K562 (cell line): ENCODE measurements around the gene PCDHA9. TPM values are rescaled to one million over a fixed set of nuclear protein-coding genes. Genes with fewer than 3 reads are reported as not detected.

ENCODE experiments used
- ATAC-seq: fragments of 200-7000 bp; cut with Tn5 transposase; 3 replicates; pipeline ENCODE4 v1.9.1; 2020; ENCODE audit warnings: moderate library complexity
- BruUV-seq: library from RNA; stranded (reverse); fragments of 400-500 nt; replicated peaks from 2 replicates; lab custom pipeline; 2021; lab: Mats Ljungman, UMichigan
- CTCF ChIA-PET: fragments of 300-600 bp; formaldehyde crosslinking; extraction: SDS; loops from one replicate; lab custom pipeline; 2021; ENCODE audit warnings: low intra/inter-chr PET ratio; lab: Yijun Ruan, JAX
- POLR2A ChIA-PET: fragments of 300-600, 350-650 bp; sonication (Branson Sonifier 250); formaldehyde crosslinking; extraction: SDS; loops from one replicate; lab custom pipeline; 2021; ENCODE audit warnings: antibody characterized with exemption, inconsistent platforms; lab: Yijun Ruan, JAX
- DNase-seq, 4 experiments: peaks; one replicate each; pipeline versions ENCODE4 v3.0.0 to v3.0.0-alpha.2; 2011 to 2018; ENCODE audit warnings: low spot score in 3 of 4, mixed read lengths in 3 of 4; ENCODE audit errors: extremely low read depth in 1 of 4
- FAIRE-seq: peaks from 2 replicates; lab custom pipeline; 2011; peaks lifted over from hg19 to GRCh38; lab: Jason Lieb, UNC
- H2AFZ ChIP-seq: 2 replicates; pipeline ENCODE4 v1.6.0; 2011; ENCODE audit warnings: low read depth, low read length, control low read depth, inconsistent platforms
- H3K27ac ChIP-seq: fragments of 200-600 bp; 3 replicates; pipeline ENCODE4 v1.8.0; 2011; ENCODE audit warnings: low read depth, mild to moderate bottlenecking, control low read depth, inconsistent platforms, low read length, moderate library complexity, mixed read lengths; ENCODE audit errors: extremely low read depth
- H3K27me3 ChIP-seq, 2 experiments: fragments of 300-600 bp in 1 of 2; 2 replicates in 1 of 2; 3 replicates in 1 of 2; pipeline versions ENCODE4 v1.6.0 to v1.8.0; 2011; ENCODE audit warnings: inconsistent platforms in 2 of 2, low read length in 2 of 2, mild to moderate bottlenecking in 1 of 2, mixed read lengths in 1 of 2, moderate library complexity in 1 of 2; ENCODE audit not compliant: control insufficient read depth in 2 of 2, insufficient read depth in 2 of 2
- H3K36me3 ChIP-seq: fragments of 300-600 bp; 3 replicates; pipeline ENCODE4 v1.8.0; 2011; ENCODE audit warnings: mild to moderate bottlenecking, low read length, inconsistent platforms; ENCODE audit not compliant: control insufficient read depth, insufficient read depth
- H3K4me1 ChIP-seq, 2 experiments: fragments of 200-600 bp in 1 of 2; replicated peaks in 1 of 2; 2 replicates in 1 of 2; 3 replicates in 1 of 2; pipeline versions ENCODE4 v1.5.1 to v1.8.0; 2011; ENCODE audit warnings: inconsistent platforms in 2 of 2, low read length in 2 of 2, mild to moderate bottlenecking in 1 of 2, mixed read lengths in 1 of 2, moderate library complexity in 1 of 2; ENCODE audit not compliant: control insufficient read depth in 2 of 2, insufficient read depth in 2 of 2
- H3K4me2 ChIP-seq: 2 replicates; pipeline ENCODE4 v1.6.1; 2011; ENCODE audit warnings: low read length, control low read depth, inconsistent platforms, mixed read lengths; ENCODE audit not compliant: insufficient read depth
- H3K4me3 ChIP-seq: fragments of 200-600 bp; sonication (generic), shearing (Covaris generic); 2 replicates; pipeline ENCODE4 v1.5.1; 2016; ENCODE audit warnings: control low read depth, inconsistent platforms
- H3K79me2 ChIP-seq: fragments of 200-600 bp; 3 replicates; pipeline ENCODE4 v1.8.0; 2011; ENCODE audit warnings: low read length, inconsistent platforms; ENCODE audit not compliant: control insufficient read depth, insufficient read depth
- H3K9ac ChIP-seq, 2 experiments: 2 replicates each; pipeline versions ENCODE4 v1.6.0 to v1.6.1; 2011; ENCODE audit warnings: low read depth in 2 of 2, low read length in 2 of 2, control low read depth in 1 of 2, inconsistent platforms in 1 of 2, mild to moderate bottlenecking in 1 of 2, mixed read lengths in 1 of 2; ENCODE audit not compliant: insufficient read depth in 1 of 2
- H3K9me1 ChIP-seq: one replicate; pipeline ENCODE4 v1.6.0; 2011; ENCODE audit warnings: inconsistent platforms, mild to moderate bottlenecking, low read length, moderate library complexity; ENCODE audit not compliant: control insufficient read depth, insufficient read depth
- H3K9me3 ChIP-seq: replicated peaks from 2 replicates; pipeline ENCODE4 v1.5.1; 2011; ENCODE audit warnings: low read depth, low read length, inconsistent platforms; ENCODE audit not compliant: control insufficient read depth, insufficient read depth
- H4K20me1 ChIP-seq: replicated peaks from 2 replicates; pipeline ENCODE4 v1.6.1; 2011; ENCODE audit warnings: low read length, inconsistent platforms, mixed read lengths; ENCODE audit not compliant: control insufficient read depth, insufficient read depth
- ELF2 ChIP-seq: fragments of 250-450 bp; sonication (Bioruptor Pico); IDR thresholded peaks from 2 replicates; pipeline ENCODE4 v1.5.0; 2021; ENCODE audit warnings: mild to moderate bottlenecking
- ETV1 ChIP-seq: fragments of 450-650 bp; conservative IDR thresholded peaks from 2 replicates; pipeline ENCODE4 v1.6.1; 2016; ENCODE audit warnings: missing genetic modification characterization, control low read depth, low read depth, missing compliant biosample characterization
- FOXJ2 ChIP-seq: fragments of 200-800 bp; sonication (Bioruptor generic); IDR thresholded peaks from 2 replicates; pipeline ENCODE4 v1.6.1; 2016; ENCODE audit warnings: missing genetic modification characterization, missing compliant biosample characterization
- NFRKB ChIP-seq: fragments of 450-650 bp; IDR thresholded peaks from 2 replicates; pipeline ENCODE4 v1.6.1; 2016; ENCODE audit warnings: low read depth
- RNF2 ChIP-seq: sonication (generic); IDR thresholded peaks from 2 replicates; pipeline ENCODE4 v1.6.1; 2016
- WGBS: fragments of 100-300 bp; shearing (Covaris generic); methylation state at CpG from one replicate; pipeline ENCODE4 v1.1.6; 2016; ENCODE audit warnings: low coverage, mixed read lengths; ENCODE audit not compliant: insufficient coverage; ENCODE audit errors: missing lambda C conversion rate; 5-methylcytosine and 5-hydroxymethylcytosine counted together
- in situ Hi-C: fragments of 300-500 bp; cut with MboI; formaldehyde crosslinking; loops from 4 replicates; pipeline ENCODE4 v1.15.0; 2018; ENCODE audit warnings: inconsistent platforms, mixed read lengths
- intact Hi-C: fragments of 100-400 bp; cut with micrococcal nuclease; formaldehyde crosslinking; loops from 2 replicates; pipeline ENCODE4 v1.14.2; 2022
- polyA plus RNA-seq, 8 experiments: library from polyadenylated mRNA; depleted of rRNA in 4 of 8; stranded (reverse) in 5 of 8; unstranded in 3 of 8; fragments of >200 nt; fragmentation: Nextera tagmentation in 2 of 8; fragmentation: Illumina TruSeq in 1 of 8; extraction: Ambion mirVana in 2 of 8; extraction: Trizol in 1 of 8; gene quantifications; 2 replicates each; pipeline versions ENCODE4 v1.2.1 to v1.2.3, GENCODE V29; 2011 to 2014; ENCODE audit warnings: inconsistent platforms in 1 of 8, missing spikeins in 1 of 8
- total RNA-seq, 7 experiments: library from RNA; depleted of rRNA in 6 of 7; stranded (reverse); fragments of >200 nt in 6 of 7; fragmentation: Illumina TruSeq in 2 of 7; extraction: Trizol in 2 of 7; gene quantifications; 2 replicates each; pipeline versions ENCODE4 v1.2.1 to v1.2.3, GENCODE V29; 2011 to 2021; ENCODE audit warnings: low replicate concordance in 1 of 7
- TF ChIP-seq, protein P1 (sequence below): fragments of 150-350 bp; conservative IDR thresholded peaks from 2 replicates; pipeline ENCODE4 v1.6.1; 2014; ENCODE audit warnings: low read length
- TF ChIP-seq, protein P2 (sequence below): fragments of 450-650 bp; formaldehyde crosslinking; IDR thresholded peaks from 2 replicates; pipeline ENCODE4 v1.4.0; 2020; ENCODE audit warnings: mild to moderate bottlenecking, moderate library complexity
- TF ChIP-seq, protein P3 (sequence below), 3 experiments: IDR thresholded peaks in 2 of 3; conservative IDR thresholded peaks in 1 of 3; 2 replicates each; pipeline ENCODE4 v1.5.1; 2011 to 2012; ENCODE audit warnings: low read length in 3 of 3, mild to moderate bottlenecking in 3 of 3, control low read depth in 2 of 3, improper control_type of control experiment in 1 of 3, inconsistent platforms in 1 of 3, low read depth in 1 of 3, mixed read lengths in 1 of 3, moderate library complexity in 1 of 3; ENCODE audit not compliant: insufficient read depth in 2 of 3

Gene PCDHA9
- total and polyA plus RNA-seq, 9 of the 15 experiments (the other 6 are each of a cell fraction or from before 2014, with no cell fraction given) = not detected

DNA sequence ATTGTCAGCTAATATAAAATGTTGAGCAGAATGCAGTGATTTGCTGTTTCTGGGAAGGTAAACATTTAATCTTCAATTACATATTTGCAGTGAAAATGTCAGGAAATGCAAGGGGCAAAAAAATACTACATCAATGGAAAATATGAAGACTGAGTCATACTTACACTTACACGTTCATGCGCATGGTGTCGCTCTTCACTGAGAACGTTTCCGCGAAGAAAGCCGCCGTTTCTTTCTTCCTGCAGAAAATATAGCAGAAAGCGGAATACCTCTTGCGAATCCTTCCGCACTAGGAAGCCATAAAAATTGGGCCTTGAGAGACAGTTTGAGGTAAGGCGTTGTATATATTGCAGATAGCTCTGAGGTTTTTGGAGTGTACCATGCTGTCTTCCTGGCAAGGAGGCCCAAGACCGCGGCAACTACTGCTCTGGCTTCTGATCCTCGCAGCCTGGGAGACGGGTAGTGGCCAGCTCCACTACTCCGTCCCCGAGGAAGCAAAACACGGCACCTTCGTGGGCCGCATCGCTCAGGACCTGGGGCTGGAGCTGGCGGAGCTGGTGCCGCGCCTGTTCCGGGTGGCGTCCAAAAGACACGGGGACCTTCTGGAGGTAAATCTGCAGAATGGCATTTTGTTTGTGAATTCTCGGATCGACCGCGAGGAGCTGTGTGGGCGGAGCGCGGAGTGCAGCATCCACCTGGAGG lies 33.9 kb downstream of the PCDHA9 start, which contains the start of gene PCDHA13 (continued):
- TF ChIP-seq, protein P1, sequence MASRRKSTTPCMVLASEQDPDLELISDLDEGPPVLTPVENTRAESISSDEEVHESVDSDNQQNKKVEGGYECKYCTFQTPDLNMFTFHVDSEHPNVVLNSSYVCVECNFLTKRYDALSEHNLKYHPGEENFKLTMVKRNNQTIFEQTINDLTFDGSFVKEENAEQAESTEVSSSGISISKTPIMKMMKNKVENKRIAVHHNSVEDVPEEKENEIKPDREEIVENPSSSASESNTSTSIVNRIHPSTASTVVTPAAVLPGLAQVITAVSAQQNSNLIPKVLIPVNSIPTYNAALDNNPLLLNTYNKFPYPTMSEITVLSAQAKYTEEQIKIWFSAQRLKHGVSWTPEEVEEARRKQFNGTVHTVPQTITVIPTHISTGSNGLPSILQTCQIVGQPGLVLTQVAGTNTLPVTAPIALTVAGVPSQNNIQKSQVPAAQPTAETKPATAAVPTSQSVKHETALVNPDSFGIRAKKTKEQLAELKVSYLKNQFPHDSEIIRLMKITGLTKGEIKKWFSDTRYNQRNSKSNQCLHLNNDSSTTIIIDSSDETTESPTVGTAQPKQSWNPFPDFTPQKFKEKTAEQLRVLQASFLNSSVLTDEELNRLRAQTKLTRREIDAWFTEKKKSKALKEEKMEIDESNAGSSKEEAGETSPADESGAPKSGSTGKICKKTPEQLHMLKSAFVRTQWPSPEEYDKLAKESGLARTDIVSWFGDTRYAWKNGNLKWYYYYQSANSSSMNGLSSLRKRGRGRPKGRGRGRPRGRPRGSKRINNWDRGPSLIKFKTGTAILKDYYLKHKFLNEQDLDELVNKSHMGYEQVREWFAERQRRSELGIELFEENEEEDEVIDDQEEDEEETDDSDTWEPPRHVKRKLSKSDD = no peak
- TF ChIP-seq FOXJ2 = no peak
- TF ChIP-seq, protein P2, sequence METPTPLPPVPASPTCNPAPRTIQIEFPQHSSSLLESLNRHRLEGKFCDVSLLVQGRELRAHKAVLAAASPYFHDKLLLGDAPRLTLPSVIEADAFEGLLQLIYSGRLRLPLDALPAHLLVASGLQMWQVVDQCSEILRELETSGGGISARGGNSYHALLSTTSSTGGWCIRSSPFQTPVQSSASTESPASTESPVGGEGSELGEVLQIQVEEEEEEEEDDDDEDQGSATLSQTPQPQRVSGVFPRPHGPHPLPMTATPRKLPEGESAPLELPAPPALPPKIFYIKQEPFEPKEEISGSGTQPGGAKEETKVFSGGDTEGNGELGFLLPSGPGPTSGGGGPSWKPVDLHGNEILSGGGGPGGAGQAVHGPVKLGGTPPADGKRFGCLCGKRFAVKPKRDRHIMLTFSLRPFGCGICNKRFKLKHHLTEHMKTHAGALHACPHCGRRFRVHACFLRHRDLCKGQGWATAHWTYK (CRISPR knock-in tag) = no peak
- TF ChIP-seq, all 486 proteins: peak for 0

DNA sequence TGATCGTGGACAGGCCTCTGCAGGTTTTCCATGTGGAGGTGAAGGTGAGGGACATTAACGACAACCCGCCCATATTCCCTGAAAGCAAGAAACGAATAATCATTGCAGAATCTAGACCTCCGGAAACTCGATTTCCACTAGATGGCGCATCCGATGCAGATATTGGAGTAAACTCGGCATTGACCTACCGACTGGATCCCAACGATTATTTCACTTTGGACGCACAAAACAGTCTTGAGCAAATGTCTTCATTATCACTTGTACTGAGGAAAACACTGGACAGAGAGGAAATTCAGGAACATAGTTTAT lies 34.4 kb downstream of the PCDHA9 start:
- Histone ChIP-seq H3K9ac (no peak overlapping the region), H3K27me3 (no peaks in the 10 kb centered on the region), H3K4me3 (no peak overlapping the region), H3K9me1 (no peaks in the 10 kb centered on the region), H2AFZ (no peak overlapping the region), H3K36me3 (no peaks in the 10 kb centered on the region), H3K9me3 (0 out of 2 replicates have a peak, but pooled peaks cover 2% of the 10 kb centered on the region), H3K4me1 (no peaks in the 10 kb centered on the region; a peak in 1 of 5 replicates), H3K4me2 (no peak overlapping the region), H3K79me2 (no peaks in the 10 kb centered on the region), H4K20me1 (no peaks in the 10 kb centered on the region), H3K27ac (no peak overlapping the region)
- no peak for FAIRE-seq
- 8% methylated on average over 12 of the region's 12 CpGs for WGBS
- DNase-seq = no peak
- POLR2A ChIA-PET = no interaction called here
- ATAC-seq = no peak
- CTCF ChIA-PET = no interaction called here
- no TSS peak for BruUV-seq
- in situ Hi-C loops = no loop called here
- intact Hi-C loops = no loop called here
- 0 out of 2 replicates have a peak, but pooled peaks have one; percentile 26 for TF ChIP-seq ETV1 (tag)
- TF ChIP-seq ELF2 (CRISPR knock-in tag) = no peak
- no peak for TF ChIP-seq NFRKB
- TF ChIP-seq, protein P3, sequence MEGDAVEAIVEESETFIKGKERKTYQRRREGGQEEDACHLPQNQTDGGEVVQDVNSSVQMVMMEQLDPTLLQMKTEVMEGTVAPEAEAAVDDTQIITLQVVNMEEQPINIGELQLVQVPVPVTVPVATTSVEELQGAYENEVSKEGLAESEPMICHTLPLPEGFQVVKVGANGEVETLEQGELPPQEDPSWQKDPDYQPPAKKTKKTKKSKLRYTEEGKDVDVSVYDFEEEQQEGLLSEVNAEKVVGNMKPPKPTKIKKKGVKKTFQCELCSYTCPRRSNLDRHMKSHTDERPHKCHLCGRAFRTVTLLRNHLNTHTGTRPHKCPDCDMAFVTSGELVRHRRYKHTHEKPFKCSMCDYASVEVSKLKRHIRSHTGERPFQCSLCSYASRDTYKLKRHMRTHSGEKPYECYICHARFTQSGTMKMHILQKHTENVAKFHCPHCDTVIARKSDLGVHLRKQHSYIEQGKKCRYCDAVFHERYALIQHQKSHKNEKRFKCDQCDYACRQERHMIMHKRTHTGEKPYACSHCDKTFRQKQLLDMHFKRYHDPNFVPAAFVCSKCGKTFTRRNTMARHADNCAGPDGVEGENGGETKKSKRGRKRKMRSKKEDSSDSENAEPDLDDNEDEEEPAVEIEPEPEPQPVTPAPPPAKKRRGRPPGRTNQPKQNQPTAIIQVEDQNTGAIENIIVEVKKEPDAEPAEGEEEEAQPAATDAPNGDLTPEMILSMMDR (IDR thresholded peaks at IDR 0.05 in 2 of 3, conservative IDR thresholded peaks at IDR 0.05 in 1 of 3; ENCODE audit: insufficient read depth in 2 of 3, low read depth in 1 of 3, low read length in 3 of 3) = peak in 1 of 3 experiments; percentile 15; a peak in 1 of 6 replicates
- TF ChIP-seq RNF2 = no peak
